Panc1 (cell line): ENCODE results near the gene GNAT2. TPM values are rescaled to one million over a fixed set of nuclear protein-coding genes. Genes with fewer than 3 reads are reported as not detected.

Experiments
- ATAC-seq: fragments of 200-7000 bp; cut with Tn5 transposase; 2 replicates; pipeline ENCODE4 v1.9.1; 2020; ENCODE audit warnings: mild to moderate bottlenecking, moderate library complexity
- BruUV-seq: library from RNA; stranded (reverse); fragments of 400-500 nt; replicated peaks from 2 replicates; lab custom pipeline; 2021; lab: Mats Ljungman, UMichigan
- CTCF ChIA-PET: fragments of 300-600 bp; sonication (Branson Sonifier 250); formaldehyde crosslinking; loops from one replicate; lab custom pipeline; 2022; ENCODE audit warnings: antibody characterized with exemption; lab: Charles Lee
- POLR2A ChIA-PET: fragments of 300-600 bp; sonication (Branson Sonifier 250); formaldehyde crosslinking; loops from one replicate; lab custom pipeline; 2022; ENCODE audit warnings: antibody characterized with exemption; lab: Charles Lee
- DNase-seq: peaks from one replicate; pipeline ENCODE4 v3.0.0-alpha.2; 2010; ENCODE audit warnings: low read depth, low spot score
- H3K27ac ChIP-seq: 2 replicates; pipeline ENCODE4 v1.5.1; 2011; ENCODE audit warnings: mild to moderate bottlenecking, low read length, inconsistent platforms
- H3K27me3 ChIP-seq: fragments of 200-500 bp; sonication (Bioruptor generic); 2 replicates; pipeline ENCODE4 v1.6.0; 2014; ENCODE audit warnings: low read length, inconsistent platforms; ENCODE audit not compliant: control insufficient read depth, insufficient read depth
- H3K36me3 ChIP-seq: fragments of 200-500 bp; sonication (Bioruptor generic); 2 replicates; pipeline ENCODE4 v1.5.1; 2014; ENCODE audit warnings: inconsistent platforms, mild to moderate bottlenecking, low read length, moderate library complexity; ENCODE audit not compliant: control insufficient read depth, insufficient read depth
- H3K4me1 ChIP-seq: 2 replicates; pipeline ENCODE4 v1.5.1; 2011; ENCODE audit warnings: inconsistent platforms, mild to moderate bottlenecking, low read length, moderate library complexity; ENCODE audit not compliant: control insufficient read depth, insufficient read depth
- H3K4me3 ChIP-seq, 2 experiments: 2 replicates each; pipeline ENCODE4 v1.5.1; 2011 to 2012; ENCODE audit warnings: low read depth in 2 of 2, low read length in 2 of 2, mild to moderate bottlenecking in 2 of 2, inconsistent platforms in 1 of 2, moderate library complexity in 1 of 2
- H3K9me3 ChIP-seq: fragments of 200-500 bp; sonication (Bioruptor generic); 2 replicates; pipeline ENCODE4 v1.5.1; 2014; ENCODE audit warnings: low read depth, mild to moderate bottlenecking, inconsistent platforms, low read length, moderate library complexity; ENCODE audit not compliant: control insufficient read depth, insufficient read depth
- CTCF ChIP-seq: fragments of 450-650 bp; IDR thresholded peaks from 2 replicates; pipeline ENCODE4 v1.5.1; 2017; ENCODE audit warnings: mild to moderate bottlenecking
- POLR2AphosphoS5 ChIP-seq: IDR thresholded peaks from 2 replicates; pipeline ENCODE4 v1.6.1; 2012; ENCODE audit warnings: mild to moderate bottlenecking, low read depth, low read length, moderate library complexity
- REST ChIP-seq, 2 experiments: IDR thresholded peaks; 2 replicates each; pipeline ENCODE4 v1.6.1; 2011 to 2012; ENCODE audit warnings: low read depth in 2 of 2, control low read depth in 1 of 2, low read length in 1 of 2, mild to moderate bottlenecking in 1 of 2, moderate library complexity in 1 of 2; ENCODE audit not compliant: insufficient read depth in 1 of 2
- SIN3A ChIP-seq: IDR thresholded peaks from 2 replicates; pipeline ENCODE4 v1.6.1; 2012; ENCODE audit warnings: low read depth, mild to moderate bottlenecking, low read length, moderate library complexity, borderline replicate concordance; ENCODE audit not compliant: insufficient read depth
- TCF7L2 ChIP-seq: IDR thresholded peaks from 2 replicates; pipeline ENCODE4 v1.6.1; 2011; ENCODE audit warnings: mild to moderate bottlenecking, low read depth, low read length, inconsistent platforms
- in situ Hi-C: cut with HindIII; loops from 2 replicates; pipeline ENCODE4 v1.10.0; 2016; ENCODE audit warnings: low sequenced_read_pairs, low pct_unique_long_range_greater_than_20kb
- intact Hi-C: fragments of 100-400 bp; cut with micrococcal nuclease; formaldehyde crosslinking; loops from one replicate; pipeline ENCODE4 v1.10.0; 2022; ENCODE audit not compliant: unreplicated experiment
- total RNA-seq: library from RNA; stranded (reverse); gene quantifications from one replicate; pipeline ENCODE4 v1.2.1, GENCODE V29; 2021; ENCODE audit not compliant: unreplicated experiment

Gene GNAT2
- total RNA-seq, 1 experiment from 2014 or later = 0.44 TPM

GRCh38 chr1:109653306-109653705, 33.9 kb upstream of the GNAT2 start:
- ChIA-PET CTCF (no interaction called here), POLR2A (no interaction called here)
- DNase-seq (no peak), ATAC-seq (no peak)
- Histone ChIP-seq H3K4me1 (no peaks in the 10 kb centered on the region; the same call in 1 of the 2 replicates), H3K27ac (no peak overlapping the region), H3K4me3 (no peak overlapping the region), H3K27me3 (no peaks in the 10 kb centered on the region), H3K36me3 (no peaks in the 10 kb centered on the region), H3K9me3 (no peaks in the 10 kb centered on the region)
- no TSS peak for BruUV-seq
- in situ Hi-C loops (no loop called here), intact Hi-C loops (no loop called here)
- TF ChIP-seq CTCF (no peak), REST (IDR thresholded peaks at IDR 0.05; ENCODE audit: insufficient read depth in 1 of 2, low read depth in 2 of 2, low read length in 1 of 2) (no peak), SIN3A (no peak), TCF7L2 (no peak), POLR2AphosphoS5 (no peak)

- Histone ChIP-seq H3K36me3 (no peaks in the 10 kb centered on the region), H3K4me3 (no peak overlapping the region), H3K27me3 (no peaks in the 10 kb centered on the region), H3K9me3 (no peaks in the 10 kb centered on the region), H3K27ac (no peak overlapping the region), H3K4me1 (no peaks in the 10 kb centered on the region; the same call in 1 of the 2 replicates)
- in situ Hi-C loops (no loop called here), intact Hi-C loops (no loop called here)
- DNase-seq (no peak), ATAC-seq (no peak)
- POLR2A ChIA-PET = no interaction called here
- TF ChIP-seq SIN3A = no peak
- no peak for TF ChIP-seq REST (IDR thresholded peaks at IDR 0.05; ENCODE audit: insufficient read depth in 1 of 2, low read depth in 2 of 2, low read length in 1 of 2)
- TF ChIP-seq POLR2AphosphoS5 = no peak
- no peak for TF ChIP-seq TCF7L2
- TF ChIP-seq CTCF = no peak
- CTCF ChIA-PET = interaction anchor here (0.5 kb wide), 1 partner anchor 552 kb away, joined by 3 read pairs; no protein-coding TSS in a partner anchor
- no TSS peak for BruUV-seq
Observed at GRCh38 chr1:109652402-109652801, 33.0 kb upstream of the GNAT2 start.
